Transverse colon (tissue), 4 donors: Measurements from ENCODE around the gene MXI1. TPM values are rescaled to one million over a fixed set of nuclear protein-coding genes. Genes with fewer than 3 reads are reported as not detected.

Source experiments
- DNase-seq: peaks from one replicate; pipeline ENCODE4 v3.0.0-alpha.2; 2019
- H3K27ac ChIP-seq, 4 donors: fragments of 200-600 bp; sonication (generic); 2 replicates each; pipeline ENCODE4 v1.5.1; 2016 to 2018; ENCODE audit warnings: inconsistent platforms in 4 of 4
- H3K27me3 ChIP-seq: fragments of 200-600 bp; sonication (generic); 2 replicates; pipeline ENCODE4 v1.5.1; 2017; ENCODE audit warnings: inconsistent platforms
- H3K36me3 ChIP-seq, 4 donors: fragments of 200-600 bp; sonication (generic); 2 replicates each; pipeline ENCODE4 v1.5.1; 2017 to 2019; ENCODE audit warnings: inconsistent platforms in 4 of 4
- H3K4me1 ChIP-seq, 4 donors: fragments of 200-600 bp; sonication (generic); 2 replicates each; pipeline ENCODE4 v1.5.1; 2017 to 2020; ENCODE audit warnings: inconsistent platforms in 4 of 4
- H3K4me3 ChIP-seq, 4 donors: fragments of 200-600 bp; sonication (generic); 1 replicate in 1 of 4; 2 replicates in 3 of 4; pipeline versions ENCODE4 v1.5.1 to v1.6.1; 2017 to 2019; ENCODE audit warnings: inconsistent platforms in 4 of 4
- H3K9me3 ChIP-seq, 2 donors: fragments of 200-600 bp; sonication (generic); 2 replicates each; pipeline ENCODE4 v1.5.1; 2017 to 2019; ENCODE audit warnings: inconsistent platforms in 2 of 2
- EP300 ChIP-seq: sonication (generic); formaldehyde crosslinking; IDR thresholded peaks from one replicate; pipeline ENCODE4 v1.6.1; 2017; ENCODE audit warnings: antibody characterized with exemption, low read depth
- POLR2A ChIP-seq: fragments of 450-650 bp; IDR thresholded peaks from one replicate; pipeline ENCODE4 v1.6.1; 2016; ENCODE audit warnings: antibody characterized with exemption, mild to moderate bottlenecking, moderate library complexity
- POLR2AphosphoS5 ChIP-seq, 3 donors: sonication (generic); formaldehyde crosslinking; IDR thresholded peaks; one replicate each; pipeline ENCODE4 v1.6.1; 2016; ENCODE audit warnings: antibody characterized with exemption in 3 of 3
- WGBS, 2 donors: methylation state at CpG; one replicate each; pipeline ENCODE4 v1.1.5; 2018; ENCODE audit warnings: low coverage in 1 of 2; 5-methylcytosine and 5-hydroxymethylcytosine counted together
- in situ Hi-C, 4 donors: fragments of 200-750 bp; cut with MboI; loops; one replicate each; pipeline versions ENCODE4 v1.15.0 to v1.15.1; 2017; ENCODE audit warnings: low sequenced_read_pairs in 3 of 4, low pct_ligation_motif_present in 1 of 4, low pct_unique_long_range_greater_than_20kb in 1 of 4
- intact Hi-C: fragments of 100-400 bp; cut with DNase I; formaldehyde crosslinking; loops from one replicate; pipeline ENCODE4 v1.15.1; 2023; ENCODE audit warnings: low total_unique reads
- total RNA-seq, 4 donors: library from RNA; depleted of rRNA; stranded (reverse); fragments of >200 nt; gene quantifications; one replicate each; pipeline ENCODE4 v1.1.0, GENCODE V29; 2016
- TF ChIP-seq, protein P1 (sequence below), 5 experiments: fragments of 200-600 bp in 3 of 5; fragments of 450-650 bp in 2 of 5; sonication (generic) in 3 of 5; IDR thresholded peaks; 1 replicate in 2 of 5; 2 replicates in 3 of 5; pipeline ENCODE4 v1.5.1; 2016 to 2017; ENCODE audit warnings: antibody characterized with exemption in 5 of 5, inconsistent platforms in 3 of 5, mild to moderate bottlenecking in 2 of 5, moderate library complexity in 1 of 5

Gene MXI1
- total RNA-seq, 4 donors from 2014 or later: 44.8 to 96.5 (median 65.3) TPM

DNA sequence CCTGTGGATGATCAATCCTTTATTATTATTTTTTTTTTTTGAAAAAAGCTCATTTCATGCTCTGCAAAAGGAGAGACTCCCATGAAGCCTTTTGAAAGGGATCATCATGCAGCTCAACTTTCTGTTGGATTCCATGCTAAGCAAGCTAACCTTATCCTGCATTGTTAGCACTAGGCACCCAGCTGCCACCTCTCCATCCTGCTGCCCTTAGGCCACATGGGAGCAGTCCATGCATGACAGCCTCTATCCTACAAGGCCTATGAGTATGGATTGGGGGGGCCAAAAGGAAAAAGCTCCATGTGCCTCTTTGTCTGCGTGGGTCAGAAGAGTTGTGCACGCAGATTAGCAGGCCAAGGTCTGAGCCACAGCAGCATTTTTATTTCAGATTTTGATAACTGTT lies 78.1 kb downstream of the MXI1 start:
- no peaks in the 10 kb centered on the region for H3K4me1 ChIP-seq
- DNase-seq: no peak
- H3K27me3 ChIP-seq: no peaks in the 10 kb centered on the region
- intact Hi-C loops: loop anchor here (10.0 kb wide), 1 partner anchor 401 kb away; no protein-coding TSS in a partner anchor
- WGBS, 2 donors: 98 to 100% methylated on average over 2 of the region's 2 CpGs
- no peak for TF ChIP-seq EP300
- peaks cover 0 to 40% (median 15%) of the 10 kb centered on the region in 4 donors for H3K36me3 ChIP-seq
- no peak overlapping the region for H3K4me3 ChIP-seq
- H3K9me3 ChIP-seq: no peaks in the 10 kb centered on the region
- H3K27ac ChIP-seq: no peak overlapping the region
- in situ Hi-C loops: loop anchor here in 3 of 4 donors (10.0 to 25.0 kb wide), 3 partner anchors 151 to 401 kb away; no protein-coding TSS in a partner anchor

DNA sequence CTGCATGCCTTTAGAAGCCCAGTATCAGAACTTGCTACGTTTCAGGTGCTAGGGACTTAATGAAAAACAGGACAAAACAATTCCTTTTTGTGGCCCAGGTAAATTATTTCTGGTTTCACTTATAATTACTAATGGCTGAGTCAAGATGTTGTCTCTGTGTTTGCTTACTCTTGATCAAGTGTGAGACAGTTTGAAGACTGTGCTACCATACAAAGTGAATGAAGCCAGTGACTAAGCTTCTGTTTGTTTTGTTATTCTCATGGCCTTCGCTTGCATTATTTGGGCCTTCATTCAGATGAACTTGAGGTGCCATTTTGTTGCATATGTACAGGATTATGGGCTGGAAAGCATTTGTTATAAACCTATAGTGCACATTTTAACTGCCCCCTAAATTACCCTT lies 79.4 kb downstream of the MXI1 start:
- peaks cover 0 to 37% (median 14%) of the 10 kb centered on the region in 4 donors for H3K36me3 ChIP-seq
- no peaks in the 10 kb centered on the region for H3K27me3 ChIP-seq
- H3K27ac ChIP-seq: no peak overlapping the region
- 75 to 95% methylated on average over 1 to 2 of the region's 2 CpGs for WGBS, 2 donors
- intact Hi-C loops (loop anchor here (10.0 kb wide), 1 partner anchor 402 kb away; no protein-coding TSS in a partner anchor), in situ Hi-C loops (loop anchor here in 3 of 4 donors (10.0 to 25.0 kb wide), 3 partner anchors 152 to 402 kb away; no protein-coding TSS in a partner anchor)
- no peak overlapping the region for H3K4me3 ChIP-seq
- no peaks in the 10 kb centered on the region for H3K4me1 ChIP-seq
- no peaks in the 10 kb centered on the region for H3K9me3 ChIP-seq
- TF ChIP-seq POLR2A (no peak), POLR2AphosphoS5 (IDR thresholded peaks at IDR 0.05) (no peak), EP300 (no peak)
- TF ChIP-seq, protein P1, sequence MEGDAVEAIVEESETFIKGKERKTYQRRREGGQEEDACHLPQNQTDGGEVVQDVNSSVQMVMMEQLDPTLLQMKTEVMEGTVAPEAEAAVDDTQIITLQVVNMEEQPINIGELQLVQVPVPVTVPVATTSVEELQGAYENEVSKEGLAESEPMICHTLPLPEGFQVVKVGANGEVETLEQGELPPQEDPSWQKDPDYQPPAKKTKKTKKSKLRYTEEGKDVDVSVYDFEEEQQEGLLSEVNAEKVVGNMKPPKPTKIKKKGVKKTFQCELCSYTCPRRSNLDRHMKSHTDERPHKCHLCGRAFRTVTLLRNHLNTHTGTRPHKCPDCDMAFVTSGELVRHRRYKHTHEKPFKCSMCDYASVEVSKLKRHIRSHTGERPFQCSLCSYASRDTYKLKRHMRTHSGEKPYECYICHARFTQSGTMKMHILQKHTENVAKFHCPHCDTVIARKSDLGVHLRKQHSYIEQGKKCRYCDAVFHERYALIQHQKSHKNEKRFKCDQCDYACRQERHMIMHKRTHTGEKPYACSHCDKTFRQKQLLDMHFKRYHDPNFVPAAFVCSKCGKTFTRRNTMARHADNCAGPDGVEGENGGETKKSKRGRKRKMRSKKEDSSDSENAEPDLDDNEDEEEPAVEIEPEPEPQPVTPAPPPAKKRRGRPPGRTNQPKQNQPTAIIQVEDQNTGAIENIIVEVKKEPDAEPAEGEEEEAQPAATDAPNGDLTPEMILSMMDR (IDR thresholded peaks at IDR 0.05): no peak
- no peak for DNase-seq

DNA sequence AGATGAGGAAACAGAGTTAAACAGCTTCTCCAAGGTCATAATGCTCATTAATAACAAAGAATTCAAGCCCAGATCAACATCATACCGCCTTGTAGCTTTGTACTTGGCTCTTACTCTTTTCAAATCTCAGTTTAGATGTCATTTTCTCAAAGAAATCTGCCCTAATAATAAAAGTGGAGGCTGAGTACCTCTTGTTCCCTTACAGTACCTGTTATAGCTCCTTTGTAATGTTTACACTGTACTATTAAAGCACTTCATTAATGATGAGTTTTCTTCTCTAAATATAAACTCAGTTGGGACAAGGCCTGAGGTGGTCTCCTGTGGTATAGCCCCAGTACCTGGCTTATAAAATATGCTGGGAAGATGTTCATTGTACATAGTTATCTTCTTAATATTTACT lies 89.6 kb downstream of the MXI1 start:
- H3K9me3 ChIP-seq: no peaks in the 10 kb centered on the region
- no peak overlapping the region for H3K27ac ChIP-seq
- intact Hi-C loops: no loop called here
- TF ChIP-seq, protein P1 (IDR thresholded peaks at IDR 0.05): no peak
- TF ChIP-seq EP300 (no peak), POLR2A (no peak), POLR2AphosphoS5 (IDR thresholded peaks at IDR 0.05) (no peak)
- no peaks in the 10 kb centered on the region for H3K27me3 ChIP-seq
- H3K36me3 ChIP-seq: peaks cover 0 to 78% (median 37%) of the 10 kb centered on the region in 4 donors
- in situ Hi-C loops: loop anchor here in 1 of 4 donors (25.0 kb wide), 1 partner anchor 410 kb away; no protein-coding TSS in a partner anchor
- H3K4me1 ChIP-seq: peaks cover 6 to 18% (median 8%) of the 10 kb centered on the region in 4 donors
- H3K4me3 ChIP-seq: no peak overlapping the region
- DNase-seq: no peak
- WGBS, 2 donors: 75 to 94% methylated on average over 1 of the region's 1 CpG

DNA sequence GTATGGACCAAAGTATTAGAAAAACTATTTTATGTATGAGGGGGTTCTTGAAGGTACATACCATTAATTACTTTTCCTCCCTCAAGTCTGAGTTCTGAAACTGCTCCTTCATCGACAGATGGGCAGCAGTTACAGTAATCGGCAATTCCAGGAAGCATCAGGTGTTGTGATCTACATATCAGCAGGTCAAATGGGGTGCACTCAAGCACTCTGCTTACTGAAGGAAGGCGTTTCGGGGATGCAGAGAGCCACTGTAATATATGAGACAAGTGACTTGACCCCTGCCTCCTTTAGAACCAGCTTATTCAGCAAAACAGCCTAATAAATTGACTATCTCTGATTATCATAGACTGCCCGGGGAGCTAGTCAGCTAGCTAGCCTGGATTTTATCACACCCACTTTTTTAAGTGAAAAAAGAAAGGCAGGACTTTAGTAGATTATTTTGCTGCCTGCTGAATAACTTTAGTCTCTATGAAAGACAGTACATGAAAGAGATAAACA lies 93.1 kb downstream of the MXI1 start:
- H3K4me3 ChIP-seq: no peak overlapping the region
- H3K4me1 ChIP-seq: peaks cover 8 to 42% (median 20%) of the 10 kb centered on the region in 4 donors
- no peak overlapping the region for H3K27ac ChIP-seq
- in situ Hi-C loops (loop anchor here in 2 of 4 donors (25.0 kb wide), 2 partner anchors 237 to 587 kb away; no protein-coding TSS in a partner anchor), intact Hi-C loops (no loop called here)
- no peaks in the 10 kb centered on the region for H3K27me3 ChIP-seq
- WGBS, 2 donors: 75 to 85% methylated on average over 2 to 5 of the region's 5 CpGs
- no peak for DNase-seq
- peaks cover 0 to 54% (median 25%) of the 10 kb centered on the region in 4 donors for H3K36me3 ChIP-seq
- no peaks in the 10 kb centered on the region for H3K9me3 ChIP-seq
- TF ChIP-seq, protein P1 (IDR thresholded peaks at IDR 0.05): no peak
- no peak for TF ChIP-seq POLR2A
- TF ChIP-seq EP300: no peak
- no peak for TF ChIP-seq POLR2AphosphoS5 (IDR thresholded peaks at IDR 0.05)
